PC-3 (cell line): ENCODE data around the gene CMTM2. TPM values are rescaled to one million over a fixed set of nuclear protein-coding genes. Genes with fewer than 3 reads are reported as not detected.

Experiments used
- ATAC-seq: fragments of 200-7000 bp; cut with Tn5 transposase; 2 replicates; pipeline ENCODE4 v1.9.1; 2020; ENCODE audit warnings: mild to moderate bottlenecking, moderate library complexity
- BruUV-seq: library from RNA; stranded (reverse); fragments of 400-500 nt; replicated peaks from 2 replicates; lab custom pipeline; 2021; lab: Mats Ljungman, UMichigan
- CTCF ChIA-PET: fragments of 300-600 bp; sonication (Branson Sonifier 250); formaldehyde crosslinking; loops from one replicate; lab custom pipeline; 2022; ENCODE audit warnings: antibody characterized with exemption; lab: Charles Lee
- POLR2A ChIA-PET: fragments of 300-600 bp; sonication (Branson Sonifier 250); formaldehyde crosslinking; loops from one replicate; lab custom pipeline; 2022; ENCODE audit warnings: antibody characterized with exemption; ENCODE audit not compliant: unreplicated experiment; lab: Charles Lee
- DNase-seq: peaks from one replicate; pipeline ENCODE4 v3.0.0-alpha.2; 2015
- H2AFZ ChIP-seq: fragments of 300-600 bp; sonication (generic); 2 replicates; pipeline ENCODE4 v1.6.0; 2016; ENCODE audit warnings: antibody characterized with exemption, low read length
- H3F3A ChIP-seq: fragments of 300-600 bp; sonication (generic); one replicate; pipeline ENCODE4 v1.6.0; 2017; ENCODE audit warnings: antibody characterized with exemption, low read length, control low read depth, mild to moderate bottlenecking; ENCODE audit not compliant: unreplicated experiment
- H3K27ac ChIP-seq: fragments of 300-600 bp; sonication (generic); 2 replicates; pipeline ENCODE4 v1.5.1; 2016; ENCODE audit warnings: mild to moderate bottlenecking, low read length
- H3K27me3 ChIP-seq: fragments of 300-600 bp; sonication (generic); 2 replicates; pipeline ENCODE4 v1.6.1; 2016; ENCODE audit warnings: low read length, mixed read lengths
- H3K36me3 ChIP-seq: fragments of 300-600 bp; sonication (generic); 2 replicates; pipeline ENCODE4 v1.6.1; 2016; ENCODE audit warnings: low read depth, mixed run types, low read length, mixed read lengths
- H3K4me1 ChIP-seq: fragments of 300-600 bp; sonication (generic); 2 replicates; pipeline ENCODE4 v1.5.1; 2016; ENCODE audit warnings: low read length; ENCODE audit not compliant: insufficient read depth
- H3K4me2 ChIP-seq: fragments of 300-600 bp; sonication (generic); 2 replicates; pipeline ENCODE4 v1.6.0; 2016; ENCODE audit warnings: low read length
- H3K4me3 ChIP-seq: fragments of 300-600 bp; sonication (generic); 2 replicates; pipeline ENCODE4 v1.5.1; 2016; ENCODE audit warnings: mild to moderate bottlenecking, low read length, mixed read lengths
- H3K79me2 ChIP-seq: fragments of 300-600 bp; sonication (generic); 2 replicates; pipeline ENCODE4 v1.6.1; 2017; ENCODE audit warnings: low read length, mixed read lengths
- H3K9ac ChIP-seq: fragments of 300-600 bp; sonication (generic); 2 replicates; pipeline ENCODE4 v1.6.0; 2016; ENCODE audit warnings: mild to moderate bottlenecking, low read length
- H3K9me2 ChIP-seq: fragments of 300-600 bp; sonication (generic); replicated peaks from 2 replicates; pipeline ENCODE4 v1.6.1; 2016; ENCODE audit warnings: mixed run types, low read length, mixed read lengths
- H3K9me3 ChIP-seq: fragments of 300-600 bp; sonication (generic); 2 replicates; pipeline ENCODE4 v1.6.1; 2016; ENCODE audit warnings: low read length, mixed read lengths
- H4K20me1 ChIP-seq: fragments of 300-600 bp; sonication (generic); 2 replicates; pipeline ENCODE4 v1.6.1; 2016; ENCODE audit warnings: low read length, mixed read lengths
- CTCF ChIP-seq: fragments of 300-600 bp; sonication (generic); conservative IDR thresholded peaks from 2 replicates; pipeline ENCODE4 v1.5.1; 2017; ENCODE audit warnings: antibody characterized with exemption, low read depth, mild to moderate bottlenecking, low read length
- EZH2 ChIP-seq: fragments of 300-600 bp; sonication (generic); IDR thresholded peaks from one replicate; pipeline ENCODE4 v1.6.1; 2017; ENCODE audit warnings: antibody characterized with exemption, mild to moderate bottlenecking, low read length; ENCODE audit not compliant: unreplicated experiment
- EZH2phosphoT487 ChIP-seq: fragments of 300-600 bp; sonication (generic); IDR thresholded peaks from 2 replicates; pipeline ENCODE4 v1.6.1; 2018; ENCODE audit warnings: mild to moderate bottlenecking, antibody characterized with exemption, low read length, borderline replicate concordance
- intact Hi-C: fragments of 100-400 bp; cut with micrococcal nuclease; formaldehyde crosslinking; loops from 2 replicates; pipeline ENCODE4 v1.9.0; 2023
- total RNA-seq: library from RNA; depleted of rRNA; stranded (reverse); fragments of >200 nt; gene quantifications from 2 replicates; pipeline ENCODE4 v1.2.3, GENCODE V29; 2014

The CMTM2 gene
- total RNA-seq, 1 experiment from 2014 or later, result not detected

DNA sequence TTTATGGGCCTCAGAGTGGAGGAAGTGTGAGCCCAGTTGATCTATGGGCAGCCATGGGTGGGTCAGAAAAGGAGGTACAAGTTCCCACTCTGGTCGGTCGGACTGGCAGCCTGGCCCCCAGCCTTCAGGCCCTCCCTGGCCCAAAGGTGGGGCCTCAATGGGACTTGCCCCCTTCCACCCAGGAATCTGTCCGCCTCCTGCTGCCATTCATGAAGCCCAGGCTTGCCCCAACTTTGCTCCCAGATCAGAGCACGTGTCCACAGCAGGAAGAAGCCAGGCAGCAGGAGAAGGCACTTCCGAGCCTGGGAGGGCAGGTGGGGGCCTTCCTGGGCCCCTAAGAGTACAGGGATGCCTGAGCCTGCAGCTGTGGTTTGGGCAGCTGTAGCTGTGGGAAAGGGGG is 22.2 kb downstream of the CMTM2 start:
- intact Hi-C loops, result loop anchor here (10.0 kb wide), 1 partner anchor 93 kb away; the partner anchor contains the start of gene CMTM4
- Histone ChIP-seq H3K27ac (no peak overlapping the region), H3K4me3 (no peak overlapping the region), H3K36me3 (no peaks in the 10 kb centered on the region), H3K27me3 (no peaks in the 10 kb centered on the region), H2AFZ (no peak overlapping the region), H3K4me2 (no peak overlapping the region), H3K79me2 (no peaks in the 10 kb centered on the region), H3F3A (no peaks in the 10 kb centered on the region), H3K9me3 (no peaks in the 10 kb centered on the region), H3K4me1 (no peaks in the 10 kb centered on the region), H3K9me2 (no peaks in the 10 kb centered on the region), H3K9ac (no peak overlapping the region), H4K20me1 (no peaks in the 10 kb centered on the region)
- ChIA-PET POLR2A (no interaction called here), CTCF (no interaction called here)
- BruUV-seq, result no TSS peak
- DNase-seq (no peak), ATAC-seq (no peak)
- TF ChIP-seq EZH2phosphoT487 (no peak), EZH2 (no peak), CTCF (no peak)

- Histone ChIP-seq H3K9me3 (no peaks in the 10 kb centered on the region), H3K27ac (no peak overlapping the region), H3K79me2 (no peaks in the 10 kb centered on the region), H3K9me2 (no peaks in the 10 kb centered on the region), H4K20me1 (no peaks in the 10 kb centered on the region), H3K4me3 (no peak overlapping the region), H3K27me3 (no peaks in the 10 kb centered on the region), H3K4me1 (peaks cover 2% of the 10 kb centered on the region; the same call in 1 of the 2 replicates), H2AFZ (no peak overlapping the region), H3K36me3 (no peaks in the 10 kb centered on the region), H3F3A (no peaks in the 10 kb centered on the region), H3K4me2 (no peak overlapping the region), H3K9ac (no peak overlapping the region)
- ATAC-seq (no peak), DNase-seq (no peak)
- ChIA-PET CTCF (no interaction called here), POLR2A (no interaction called here)
- BruUV-seq, result no TSS peak
- intact Hi-C loops, result loop anchor here (2.0 to 10.0 kb wide), 4 partner anchors 41 to 269 kb away; partner anchors contain the start of gene CMTM4
- TF ChIP-seq EZH2phosphoT487, result no peak
- no peak for TF ChIP-seq EZH2
- no peak for TF ChIP-seq CTCF
These were observed 24.5 kb downstream of the CMTM2 start for GRCh38 chr16:66603537-66604375.
